Upper lobe of right lung (tissue), 1 donor: ENCODE measurements around the gene ZBTB45. TPM values are rescaled to one million over a fixed set of nuclear protein-coding genes. Genes with fewer than 3 reads are reported as not detected.

Source experiments
- ATAC-seq: fragments of 200-7000 bp; cut with Tn5 transposase; one replicate; pipeline ENCODE4 v1.9.1; 2020; ENCODE audit warnings: mild to moderate bottlenecking, moderate library complexity
- DNase-seq: peaks from one replicate; pipeline ENCODE4 v3.0.0-alpha.2; 2020
- H3K27ac ChIP-seq: fragments of 200-600 bp; one replicate; pipeline ENCODE4 v1.8.0; 2022
- H3K27me3 ChIP-seq: fragments of 200-600 bp; one replicate; pipeline ENCODE4 v1.8.0; 2022; ENCODE audit warnings: mild to moderate bottlenecking
- H3K36me3 ChIP-seq: fragments of 200-600 bp; one replicate; pipeline ENCODE4 v1.8.0; 2022
- H3K4me1 ChIP-seq: fragments of 200-600 bp; one replicate; pipeline ENCODE4 v1.8.0; 2022
- H3K4me3 ChIP-seq: fragments of 200-600 bp; one replicate; pipeline ENCODE4 v1.8.0; 2022; ENCODE audit warnings: mild to moderate bottlenecking
- H3K9me3 ChIP-seq: fragments of 200-600 bp; one replicate; pipeline ENCODE4 v1.8.0; 2022
- intact Hi-C: fragments of 100-400 bp; cut with DNase I; formaldehyde crosslinking; loops from one replicate; pipeline ENCODE4 v1.11.0; 2022
- total RNA-seq: library from RNA; stranded (reverse); fragmentation: NEBNext Ultra II Directional; extraction: Animal tissue kit (Norgen Biotek cat#: 25700); gene quantifications from one replicate; pipeline ENCODE4 v1.2.1, GENCODE V29; 2021
- TF ChIP-seq, protein P1 (sequence below): fragments of 200-600 bp; IDR thresholded peaks from one replicate; pipeline ENCODE4 v1.8.0; 2022; ENCODE audit warnings: antibody characterized with exemption
- donor health status: DM: no; HTN: yes; CAD: no; lungs with severe emphysema.

The ZBTB45 gene
- total RNA-seq, 1 donor from 2014 or later, result 14.1 TPM

- peaks cover 27% of the 10 kb centered on the region for H3K4me1 ChIP-seq
- H3K27ac ChIP-seq, result peak overlapping the region; percentile 48
- no peaks in the 10 kb centered on the region for H3K27me3 ChIP-seq
- ATAC-seq (peak; percentile 1), DNase-seq (peak; percentile 78)
- intact Hi-C loops, result no loop called here
- TF ChIP-seq, protein P1, sequence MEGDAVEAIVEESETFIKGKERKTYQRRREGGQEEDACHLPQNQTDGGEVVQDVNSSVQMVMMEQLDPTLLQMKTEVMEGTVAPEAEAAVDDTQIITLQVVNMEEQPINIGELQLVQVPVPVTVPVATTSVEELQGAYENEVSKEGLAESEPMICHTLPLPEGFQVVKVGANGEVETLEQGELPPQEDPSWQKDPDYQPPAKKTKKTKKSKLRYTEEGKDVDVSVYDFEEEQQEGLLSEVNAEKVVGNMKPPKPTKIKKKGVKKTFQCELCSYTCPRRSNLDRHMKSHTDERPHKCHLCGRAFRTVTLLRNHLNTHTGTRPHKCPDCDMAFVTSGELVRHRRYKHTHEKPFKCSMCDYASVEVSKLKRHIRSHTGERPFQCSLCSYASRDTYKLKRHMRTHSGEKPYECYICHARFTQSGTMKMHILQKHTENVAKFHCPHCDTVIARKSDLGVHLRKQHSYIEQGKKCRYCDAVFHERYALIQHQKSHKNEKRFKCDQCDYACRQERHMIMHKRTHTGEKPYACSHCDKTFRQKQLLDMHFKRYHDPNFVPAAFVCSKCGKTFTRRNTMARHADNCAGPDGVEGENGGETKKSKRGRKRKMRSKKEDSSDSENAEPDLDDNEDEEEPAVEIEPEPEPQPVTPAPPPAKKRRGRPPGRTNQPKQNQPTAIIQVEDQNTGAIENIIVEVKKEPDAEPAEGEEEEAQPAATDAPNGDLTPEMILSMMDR, result no peak
- H3K36me3 ChIP-seq, result peaks cover 8% of the 10 kb centered on the region
- peak overlapping the region; percentile 39 for H3K4me3 ChIP-seq
- no peaks in the 10 kb centered on the region for H3K9me3 ChIP-seq
Measured at GRCh38 chr19:58562122-58563033, 42.8 kb upstream of the ZBTB45 start.

DNA sequence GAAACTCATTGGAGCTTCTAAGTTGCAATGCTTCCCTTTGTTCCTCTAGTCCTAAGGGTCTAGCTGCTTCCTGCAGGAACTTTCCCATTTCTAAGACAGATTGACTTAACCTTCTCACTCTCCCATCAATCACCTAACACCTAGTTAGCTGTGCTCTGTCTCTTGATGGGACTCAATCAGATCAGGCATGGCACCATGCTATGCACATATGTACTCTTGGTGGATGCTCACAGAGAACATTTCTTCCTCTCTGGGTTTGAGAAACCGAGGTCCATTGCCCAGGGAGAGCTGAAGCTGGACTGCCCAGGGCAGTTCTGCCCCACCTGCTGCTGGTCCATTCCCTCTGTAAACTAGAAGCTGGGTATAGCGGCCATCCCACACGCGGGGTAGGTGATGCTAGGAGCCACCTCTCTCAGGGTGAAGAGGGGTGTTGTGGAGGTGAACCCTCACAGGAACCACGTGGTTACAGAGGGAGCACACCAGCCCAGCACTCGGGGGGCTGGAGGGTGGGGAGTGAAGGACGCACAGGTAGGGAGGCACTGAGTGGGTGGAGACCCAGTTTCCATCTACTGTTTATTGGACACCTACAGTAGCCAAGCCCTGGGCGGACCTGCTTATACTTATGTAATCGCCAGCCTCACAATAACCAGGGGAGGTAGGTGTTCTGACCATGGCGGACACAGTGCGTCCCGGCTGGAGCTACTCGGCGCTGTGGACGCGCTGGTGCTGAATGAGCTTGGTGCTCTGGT is 41.9 kb upstream of the ZBTB45 start:
- Histone ChIP-seq H3K4me1 (peaks cover 34% of the 10 kb centered on the region), H3K4me3 (peak overlapping the region; percentile 39), H3K27ac (no peak overlapping the region), H3K27me3 (no peaks in the 10 kb centered on the region), H3K36me3 (peaks cover 5% of the 10 kb centered on the region), H3K9me3 (no peaks in the 10 kb centered on the region)
- TF ChIP-seq, protein P1, result no peak
- intact Hi-C loops, result no loop called here
- DNase-seq (no peak), ATAC-seq (no peak)

- H3K27ac ChIP-seq, result no peak overlapping the region
- H3K9me3 ChIP-seq, result no peaks in the 10 kb centered on the region
- H3K36me3 ChIP-seq, result peaks cover 11% of the 10 kb centered on the region
- ATAC-seq, result no peak
- TF ChIP-seq, protein P1, result no peak
- peaks cover 40% of the 10 kb centered on the region for H3K4me1 ChIP-seq
- H3K4me3 ChIP-seq, result no peak overlapping the region
- H3K27me3 ChIP-seq, result no peaks in the 10 kb centered on the region
- no peak for DNase-seq
- intact Hi-C loops, result no loop called here
Measured at GRCh38 chr19:58560921-58561320, 41.3 kb upstream of the ZBTB45 start.

GRCh38 chr19:58560007-58560887 is 40.6 kb upstream of the ZBTB45 start:
- ATAC-seq (no peak), DNase-seq (peak; percentile 53)
- Histone ChIP-seq H3K36me3 (peaks cover 17% of the 10 kb centered on the region), H3K27me3 (no peaks in the 10 kb centered on the region), H3K9me3 (no peaks in the 10 kb centered on the region), H3K4me3 (peak overlapping the region; percentile 67), H3K4me1 (peaks cover 47% of the 10 kb centered on the region), H3K27ac (peak overlapping the region; percentile 99)
- TF ChIP-seq, protein P1, result no peak
- intact Hi-C loops, result no loop called here
